ENCODE results near the gene SCFD1. TPM values are rescaled to one million over a fixed set of nuclear protein-coding genes. Genes with fewer than 3 reads are reported as not detected.
"Not testable (repeated sequence)": the region's sequence is repeated elsewhere in the genome, so short reads cannot be mapped to it uniquely, and the experiment has no call there.

SCFD1 gene
- total RNA-seq, 1 experiment from 2014 or later: 38.1 TPM

GRCh38 chr14:30681752-30682355 is 59.7 kb downstream of the SCFD1 start:
- BruUV-seq (replicated peaks): no TSS peak
- POLR2A ChIA-PET (ENCODE audit: unreplicated experiment): no interaction called here
- Histone ChIP-seq H3K4me2 (no peak overlapping the region), H3K4me3 (no peak overlapping the region), H4K20me1 (ENCODE audit: insufficient read depth) (no peaks in the 10 kb centered on the region), H3K9me3 (ENCODE audit: insufficient read depth, low read depth) (no peaks in the 10 kb centered on the region), H3K27me3 (ENCODE audit: insufficient read depth, low read depth) (no peaks in the 10 kb centered on the region), H3K36me3 (ENCODE audit: low read depth) (no peaks in the 10 kb centered on the region), H3F3A (ENCODE audit: insufficient read depth, low read depth) (no peaks in the 10 kb centered on the region), H3K9me2 (ENCODE audit: insufficient read depth) (no peaks in the 10 kb centered on the region), H3K79me2 (ENCODE audit: low read depth) (no peaks in the 10 kb centered on the region), H2AFZ (no peak overlapping the region), H3K27ac (no peak overlapping the region), H3K4me1 (replicated peaks; ENCODE audit: insufficient read depth) (no peaks in the 10 kb centered on the region)
- CTCF ChIA-PET: interaction anchor here (0.8 kb wide), 1 partner anchor 39 kb away, joined by 11 read pairs; no protein-coding TSS in a partner anchor
- no peak for TF ChIP-seq EZH2 (IDR thresholded peaks at IDR 0.05; ENCODE audit: low read depth)
- peak; percentile 55 for TF ChIP-seq CTCF (conservative IDR thresholded peaks at IDR 0.05)
- DNase-seq: no peak
- intact Hi-C loops (cut with micrococcal nuclease; ENCODE audit: unreplicated experiment): no loop called here

- POLR2A ChIA-PET (ENCODE audit: unreplicated experiment); H3K27me3 ChIP-seq (ENCODE audit: insufficient read depth, low read depth); H3K27ac ChIP-seq; intact Hi-C loops (cut with micrococcal nuclease; ENCODE audit: unreplicated experiment); BruUV-seq (replicated peaks); H3K9me3 ChIP-seq (ENCODE audit: insufficient read depth, low read depth); H3K9me2 ChIP-seq (ENCODE audit: insufficient read depth); H3K4me1 ChIP-seq (replicated peaks; ENCODE audit: insufficient read depth); H3K79me2 ChIP-seq (ENCODE audit: low read depth); H3K4me3 ChIP-seq; DNase-seq; H3K4me2 ChIP-seq; H3K36me3 ChIP-seq (ENCODE audit: low read depth); H2AFZ ChIP-seq; H3F3A ChIP-seq (ENCODE audit: insufficient read depth, low read depth); H4K20me1 ChIP-seq (ENCODE audit: insufficient read depth); CTCF ChIA-PET: not testable (repeated sequence)
Observed at GRCh38 chr14:30690487-30691355, 68.6 kb downstream of the SCFD1 start.

- Histone ChIP-seq H2AFZ (no peak overlapping the region), H3K79me2 (ENCODE audit: low read depth) (no peaks in the 10 kb centered on the region), H3F3A (ENCODE audit: insufficient read depth, low read depth) (no peaks in the 10 kb centered on the region), H3K4me3 (no peak overlapping the region), H3K27me3 (ENCODE audit: insufficient read depth, low read depth) (no peaks in the 10 kb centered on the region), H3K4me1 (replicated peaks; ENCODE audit: insufficient read depth) (no peaks in the 10 kb centered on the region), H3K27ac (no peak overlapping the region), H3K4me2 (no peak overlapping the region), H3K36me3 (ENCODE audit: low read depth) (no peaks in the 10 kb centered on the region), H3K9me2 (ENCODE audit: insufficient read depth) (no peaks in the 10 kb centered on the region), H4K20me1 (ENCODE audit: insufficient read depth) (no peaks in the 10 kb centered on the region), H3K9me3 (ENCODE audit: insufficient read depth, low read depth) (no peaks in the 10 kb centered on the region)
- no peak for DNase-seq
- CTCF ChIA-PET: no interaction called here
- intact Hi-C loops (cut with micrococcal nuclease; ENCODE audit: unreplicated experiment): no loop called here
- no TSS peak for BruUV-seq (replicated peaks)
- no peak for TF ChIP-seq EZH2 (IDR thresholded peaks at IDR 0.05; ENCODE audit: low read depth)
- no peak for TF ChIP-seq CTCF (conservative IDR thresholded peaks at IDR 0.05)
- POLR2A ChIA-PET (ENCODE audit: unreplicated experiment): no interaction called here
Observed at GRCh38 chr14:30691751-30692398, 69.8 kb downstream of the SCFD1 start.
